Pancreas (tissue), 10 donors: Measurements from ENCODE around the gene PRR23E. TPM values are rescaled to one million over a fixed set of nuclear protein-coding genes. Genes with fewer than 3 reads are reported as not detected.

Experiments
- ATAC-seq, 4 donors: fragments of 200-7000 bp; cut with Tn5 transposase; one replicate each; pipeline versions ENCODE4 v1.8.0 to v1.9.1; 2020; ENCODE audit warnings: mild to moderate bottlenecking in 4 of 4, moderate library complexity in 4 of 4
- DNase-seq, 6 donors: peaks; one replicate each; pipeline ENCODE4 v3.0.0-alpha.2; 2020
- FAIRE-seq: peaks from 2 replicates; lab custom pipeline; 2012; peaks lifted over from hg19 to GRCh38; lab: Jason Lieb, UNC
- H3K27ac ChIP-seq, 4 donors: fragments of 200-600 bp; sonication (generic); 1 replicate in 3 of 4; 2 replicates in 1 of 4; pipeline versions ENCODE4 v1.5.0 to v1.8.0; 2020
- H3K27me3 ChIP-seq, 4 donors: fragments of 200-600 bp; one replicate each; pipeline ENCODE4 v1.8.0; 2021
- H3K36me3 ChIP-seq, 3 donors: fragments of 200-600 bp; sonication (generic) in 1 of 3; one replicate each; pipeline versions ENCODE4 v1.5.0 to v1.8.0; 2020 to 2021
- H3K4me1 ChIP-seq, 3 donors: fragments of 200-600 bp; one replicate each; pipeline ENCODE4 v1.8.0; 2021
- H3K4me3 ChIP-seq, 4 donors: fragments of 200-600 bp; sonication (generic) in 2 of 4; one replicate each; pipeline versions ENCODE4 v1.5.0 to v1.8.0; 2020 to 2021
- H3K9me3 ChIP-seq, 4 donors: fragments of 200-600 bp; one replicate each; pipeline ENCODE4 v1.8.0; 2021
- CTCF ChIP-seq, 4 donors: fragments of 200-600 bp; sonication (generic) in 3 of 4; IDR thresholded peaks; one replicate each; pipeline versions ENCODE4 v1.5.0 to v1.8.0; 2021; ENCODE audit warnings: antibody characterized with exemption in 4 of 4
- WGBS, 2 donors: extraction: QIAGEN DNeasy Blood & Tissue Kit; methylation state at CpG; one replicate each; pipeline ENCODE4 v1.1.7; 2013; 5-methylcytosine and 5-hydroxymethylcytosine counted together
- intact Hi-C, 3 donors: fragments of 100-400 bp; cut with DNase I; formaldehyde crosslinking; loops; one replicate each; pipeline versions ENCODE4 v1.11.1 to v1.14.2; 2022
- polyA plus RNA-seq, 2 donors: library from polyadenylated mRNA; stranded (reverse); fragments of 200-250 nt; gene quantifications; one replicate each; pipeline ENCODE4 v1.2.3, GENCODE V29; 2013
- total RNA-seq, 6 donors: library from RNA; stranded (reverse); fragmentation: NEBNext Ultra II Directional in 4 of 6; extraction: Animal tissue kit (Norgen Biotek cat#: 25700) in 4 of 6; gene quantifications; one replicate each; pipeline versions ENCODE4 v1.2.1 to v1.2.4, GENCODE V29; 2021 to 2023
- donor health status: healthy with polysubstance abuse.
- donor health status: DM: no; HTN: no; CAD: no; lungs with moderate emphysema.
- donor health status: DM: no; HTN: no; CAD: no.
- donor health status: control.
- donor health status: control.
- donor health status: Bipolar disorder and iron deficiency.
- donor health status: DM: yes; HTN: yes; CAD: no.
- donor health status: DM: no; HTN: no; CAD: no.
- donor health status: DM: no; HTN: no; CAD: no.
- donor health status: DM: yes; HTN: yes; CAD: no.

Gene PRR23E
- total and polyA plus RNA-seq, 8 donors = not detected

GRCh38 chr3:127226457-127226856 is 33.5 kb downstream of the PRR23E start:
- TF ChIP-seq CTCF (IDR thresholded peaks at IDR 0.05) = no peak
- no peaks in the 10 kb centered on the region for H3K9me3 ChIP-seq
- no peak for DNase-seq
- no peaks in the 10 kb centered on the region for H3K36me3 ChIP-seq
- no peak for FAIRE-seq
- no peaks in the 10 kb centered on the region for H3K4me1 ChIP-seq
- WGBS, 2 donors = 67 to 70% methylated on average over 3 of the region's 3 CpGs
- intact Hi-C loops = no loop called here
- no peak for ATAC-seq
- no peak overlapping the region for H3K27ac ChIP-seq
- no peaks in the 10 kb centered on the region for H3K27me3 ChIP-seq
- no peak overlapping the region for H3K4me3 ChIP-seq

DNA sequence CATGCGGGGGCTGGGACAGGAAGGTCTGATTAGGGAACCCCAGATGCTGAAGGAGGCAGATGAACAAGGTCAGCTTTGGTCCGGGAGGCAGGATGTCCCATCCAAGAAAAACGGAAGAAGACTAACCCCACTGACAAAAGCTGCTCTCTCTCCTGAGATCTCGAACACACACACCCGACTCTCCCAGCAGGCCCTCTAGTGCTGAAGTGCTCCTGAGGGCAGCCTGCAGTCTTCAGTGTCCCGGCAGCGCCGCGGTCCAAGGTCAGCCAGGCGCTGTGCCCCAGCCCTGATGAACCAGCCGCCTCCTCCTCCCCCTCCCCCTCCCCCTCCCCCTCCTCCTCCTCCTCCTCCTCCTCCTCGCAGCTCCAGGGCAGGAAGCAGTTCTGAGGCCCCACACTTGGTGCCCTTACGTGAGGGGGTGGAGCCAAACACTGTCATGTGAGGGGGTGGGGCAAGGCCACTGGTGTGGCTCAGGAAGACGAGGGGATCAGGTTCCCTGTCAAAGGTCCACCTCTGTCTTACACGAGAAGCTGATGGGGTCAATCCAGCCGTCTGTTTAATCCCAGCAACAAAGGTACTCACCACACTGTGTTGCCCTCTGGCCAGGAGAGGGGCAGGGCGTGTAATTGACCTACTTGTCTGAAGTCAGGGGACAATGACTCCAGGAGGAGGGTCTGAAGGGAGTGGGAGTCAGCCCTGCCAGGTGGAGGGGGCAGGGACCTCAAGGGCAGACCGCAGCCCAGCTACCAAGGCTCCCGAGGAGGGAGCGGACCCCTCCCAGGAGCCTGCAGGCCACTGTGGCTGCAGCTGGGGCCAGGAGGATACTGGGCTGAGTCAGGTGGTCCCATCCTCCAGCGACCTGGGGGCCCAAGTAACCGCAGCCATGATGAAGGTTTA is 34.3 kb downstream of the PRR23E start:
- intact Hi-C loops = no loop called here
- no peak for DNase-seq
- peak in 1 of 4 donors; percentile 16 for ATAC-seq

GRCh38 chr3:127228866-127229265 is 35.9 kb downstream of the PRR23E start:
- ATAC-seq = no peak
- H3K4me3 ChIP-seq = no peak overlapping the region
- intact Hi-C loops = no loop called here
- no peaks in the 10 kb centered on the region for H3K9me3 ChIP-seq
- no peaks in the 10 kb centered on the region for H3K27me3 ChIP-seq
- no peak for FAIRE-seq
- 73 to 82% methylated on average over 2 of the region's 2 CpGs for WGBS, 2 donors
- H3K36me3 ChIP-seq = no peaks in the 10 kb centered on the region
- no peak overlapping the region for H3K27ac ChIP-seq
- no peaks in the 10 kb centered on the region for H3K4me1 ChIP-seq
- no peak for DNase-seq
- no peak for TF ChIP-seq CTCF (IDR thresholded peaks at IDR 0.05)

More for the DNA sequence above, 34.3 kb downstream of the PRR23E start:
- Histone ChIP-seq H3K4me1 (no peaks in the 10 kb centered on the region), H3K27ac (no peak overlapping the region), H3K36me3 (no peaks in the 10 kb centered on the region), H3K27me3 (no peaks in the 10 kb centered on the region), H3K9me3 (no peaks in the 10 kb centered on the region), H3K4me3 (no peak overlapping the region)
- WGBS, 2 donors = 50 to 61% methylated on average over 19 to 21 of the region's 22 CpGs
- FAIRE-seq = no peak
- TF ChIP-seq CTCF (IDR thresholded peaks at IDR 0.05) = no peak

DNA sequence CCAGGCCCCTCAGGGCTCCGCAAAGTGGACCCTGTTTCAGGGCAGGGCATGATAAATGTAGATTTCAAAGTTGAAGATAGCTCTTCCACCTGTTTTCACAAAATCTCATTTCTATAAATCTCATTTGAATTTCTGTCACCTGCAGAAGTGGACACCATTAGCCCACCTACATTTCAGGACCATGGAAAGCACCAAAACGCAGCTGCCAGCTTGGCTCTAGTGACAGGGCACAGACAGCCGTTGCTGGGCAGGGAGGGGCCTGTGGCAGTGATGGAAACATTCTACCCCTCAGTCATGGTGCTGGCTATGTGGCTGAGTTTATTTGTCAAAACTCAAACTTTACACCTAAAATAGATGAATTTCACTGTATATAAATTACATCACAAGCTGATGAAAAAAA is 40.4 kb downstream of the PRR23E start:
- TF ChIP-seq CTCF (IDR thresholded peaks at IDR 0.05) = no peak
- Histone ChIP-seq H3K27ac (no peak overlapping the region), H3K36me3 (no peaks in the 10 kb centered on the region), H3K9me3 (no peaks in the 10 kb centered on the region), H3K27me3 (no peaks in the 10 kb centered on the region), H3K4me1 (no peaks in the 10 kb centered on the region), H3K4me3 (no peak overlapping the region)
- no peak for FAIRE-seq
- DNase-seq = no peak
- intact Hi-C loops = no loop called here
- WGBS, 2 donors = 31 to 33% methylated on average over 3 of the region's 3 CpGs
- ATAC-seq = peak in 2 of 4 donors; percentile 40 to 52

DNA sequence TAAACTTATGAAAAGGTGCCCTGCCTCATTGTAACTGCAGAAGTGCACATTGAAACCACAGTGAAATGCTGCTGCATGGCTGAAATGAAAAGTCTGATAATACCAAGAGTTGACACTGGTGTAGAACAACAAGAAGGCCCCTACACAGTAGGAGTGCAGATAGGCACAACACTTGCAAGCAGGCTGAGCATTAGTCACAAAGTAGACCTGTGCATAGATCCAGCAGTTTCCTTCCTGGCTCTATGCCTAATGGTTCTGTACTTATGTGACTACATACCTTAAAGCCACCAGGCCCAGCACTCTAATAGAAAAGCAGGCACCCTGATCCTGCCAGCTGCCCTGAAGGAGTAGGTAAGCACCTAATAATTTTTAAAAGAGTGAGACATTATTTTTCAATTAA is 41.8 kb downstream of the PRR23E start:
- Histone ChIP-seq H3K27me3 (no peaks in the 10 kb centered on the region), H3K27ac (no peak overlapping the region), H3K9me3 (no peaks in the 10 kb centered on the region), H3K4me3 (no peak overlapping the region), H3K4me1 (no peaks in the 10 kb centered on the region), H3K36me3 (no peaks in the 10 kb centered on the region)
- DNase-seq (no peak), FAIRE-seq (no peak), ATAC-seq (no peak)
- TF ChIP-seq CTCF (IDR thresholded peaks at IDR 0.05) = no peak
- intact Hi-C loops = no loop called here
